Measurements from ENCODE around the gene SNAP23.

- TF ChIP-seq POLR2A (IDR thresholded peaks at IDR 0.05) (no peak), CTCF (IDR thresholded peaks at IDR 0.05) (no peak)
Measured at GRCh38 chr15:42453826-42454225, 41.6 kb upstream of the SNAP23 start.
